ENCODE data around the gene PAQR8. TPM values are rescaled to one million over a fixed set of nuclear protein-coding genes. Genes with fewer than 3 reads are reported as not detected.

PAQR8 gene
- total and polyA plus RNA-seq, 4 donors, result 0.43 to 3.3 (median 0.74) TPM

DNA sequence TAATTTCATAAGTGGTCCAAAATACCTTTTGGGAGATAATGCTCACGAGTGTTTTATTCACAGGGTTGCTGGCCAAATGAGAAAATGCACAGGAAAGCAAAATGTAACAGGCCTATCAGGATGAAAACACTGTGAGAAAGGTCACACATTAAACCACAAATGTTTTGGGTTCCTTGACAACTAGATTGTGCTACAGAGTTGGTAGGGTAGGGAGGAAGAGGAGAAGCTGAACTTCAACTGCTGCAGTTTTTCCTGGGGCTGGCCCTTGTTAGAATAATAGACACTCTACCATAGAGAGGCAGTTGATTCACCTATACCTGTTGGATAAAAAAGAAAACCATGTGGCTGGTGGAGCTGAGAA is 28.1 kb upstream of the PAQR8 start:
- H3K27ac ChIP-seq (ENCODE audit: low read depth in 1 of 2, low read length in 2 of 2), result no peak overlapping the region
- 59% methylated on average over 1 of the region's 1 CpG for WGBS
- H3K36me3 ChIP-seq (ENCODE audit: control insufficient read depth in 4 of 4, insufficient read depth in 3 of 4, low read depth in 1 of 4, low read length in 3 of 4), result no peaks in the 10 kb centered on the region
- DNase-seq (ENCODE audit: low spot score), result no peak
- H3K4me3 ChIP-seq (ENCODE audit: low read depth in 1 of 3, low read length in 3 of 3), result no peak overlapping the region
- H3K27me3 ChIP-seq (ENCODE audit: control insufficient read depth in 4 of 4, insufficient read depth in 4 of 4, low read length in 3 of 4), result no peaks in the 10 kb centered on the region
- H3K9me3 ChIP-seq (ENCODE audit: control insufficient read depth in 4 of 4, low read length in 3 of 4), result no peaks in the 10 kb centered on the region
- TF ChIP-seq FOXA1 (IDR thresholded peaks at IDR 0.05), result no peak
- TF ChIP-seq, protein P1, sequence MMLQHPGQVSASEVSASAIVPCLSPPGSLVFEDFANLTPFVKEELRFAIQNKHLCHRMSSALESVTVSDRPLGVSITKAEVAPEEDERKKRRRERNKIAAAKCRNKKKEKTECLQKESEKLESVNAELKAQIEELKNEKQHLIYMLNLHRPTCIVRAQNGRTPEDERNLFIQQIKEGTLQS (IDR thresholded peaks at IDR 0.05), result no peak
- TF ChIP-seq NR2F2 (IDR thresholded peaks at IDR 0.05), result no peak
- no peak for TF ChIP-seq YY1 (IDR thresholded peaks at IDR 0.05)
- TF ChIP-seq RXRA (IDR thresholded peaks at IDR 0.05), result no peak
- no peak for TF ChIP-seq FOXA2 (IDR thresholded peaks at IDR 0.05)
- no peak overlapping the region for H3K9ac ChIP-seq (ENCODE audit: low read depth in 1 of 2, low read length in 2 of 2)
- H3K4me1 ChIP-seq (ENCODE audit: control insufficient read depth in 4 of 4, insufficient read depth in 4 of 4, low read length in 3 of 4), result no peaks in the 10 kb centered on the region

DNA sequence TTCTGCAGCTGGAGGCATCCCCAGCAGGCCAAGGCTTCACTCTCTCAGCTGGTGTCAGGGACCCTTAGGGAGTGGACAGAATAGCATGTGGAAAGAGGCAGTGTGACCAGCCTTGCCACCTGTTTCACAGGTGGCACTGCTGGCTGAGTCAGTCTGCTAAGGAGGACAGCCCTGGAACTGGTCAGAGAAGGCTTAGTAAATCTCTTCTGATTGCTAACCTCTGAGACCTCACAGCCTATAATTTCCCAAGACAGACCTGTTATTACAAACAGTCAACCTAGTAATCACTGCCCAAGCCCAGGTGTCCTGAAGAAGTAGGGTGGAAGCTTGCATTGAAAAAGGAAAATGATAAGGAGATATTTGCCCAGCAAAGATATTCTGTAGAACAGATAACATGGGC is 26.4 kb upstream of the PAQR8 start:
- Histone ChIP-seq H3K27me3 (ENCODE audit: control insufficient read depth in 4 of 4, insufficient read depth in 4 of 4, low read length in 3 of 4) (no peaks in the 10 kb centered on the region), H3K27ac (ENCODE audit: low read depth in 1 of 2, low read length in 2 of 2) (no peak overlapping the region), H3K9ac (ENCODE audit: low read depth in 1 of 2, low read length in 2 of 2) (no peak overlapping the region), H3K4me1 (ENCODE audit: control insufficient read depth in 4 of 4, insufficient read depth in 4 of 4, low read length in 3 of 4) (no peaks in the 10 kb centered on the region), H3K9me3 (ENCODE audit: control insufficient read depth in 4 of 4, low read length in 3 of 4) (no peaks in the 10 kb centered on the region), H3K4me3 (ENCODE audit: low read depth in 1 of 3, low read length in 3 of 3) (no peak overlapping the region), H3K36me3 (ENCODE audit: control insufficient read depth in 4 of 4, insufficient read depth in 3 of 4, low read depth in 1 of 4, low read length in 3 of 4) (no peaks in the 10 kb centered on the region)
- TF ChIP-seq JUND (IDR thresholded peaks at IDR 0.05) (no peak), EGR1 (IDR thresholded peaks at IDR 0.05; ENCODE audit: low read depth in 2 of 2) (no peak), HNF4G (IDR thresholded peaks at IDR 0.05) (no peak)
- no peak for DNase-seq (ENCODE audit: low spot score)

DNA sequence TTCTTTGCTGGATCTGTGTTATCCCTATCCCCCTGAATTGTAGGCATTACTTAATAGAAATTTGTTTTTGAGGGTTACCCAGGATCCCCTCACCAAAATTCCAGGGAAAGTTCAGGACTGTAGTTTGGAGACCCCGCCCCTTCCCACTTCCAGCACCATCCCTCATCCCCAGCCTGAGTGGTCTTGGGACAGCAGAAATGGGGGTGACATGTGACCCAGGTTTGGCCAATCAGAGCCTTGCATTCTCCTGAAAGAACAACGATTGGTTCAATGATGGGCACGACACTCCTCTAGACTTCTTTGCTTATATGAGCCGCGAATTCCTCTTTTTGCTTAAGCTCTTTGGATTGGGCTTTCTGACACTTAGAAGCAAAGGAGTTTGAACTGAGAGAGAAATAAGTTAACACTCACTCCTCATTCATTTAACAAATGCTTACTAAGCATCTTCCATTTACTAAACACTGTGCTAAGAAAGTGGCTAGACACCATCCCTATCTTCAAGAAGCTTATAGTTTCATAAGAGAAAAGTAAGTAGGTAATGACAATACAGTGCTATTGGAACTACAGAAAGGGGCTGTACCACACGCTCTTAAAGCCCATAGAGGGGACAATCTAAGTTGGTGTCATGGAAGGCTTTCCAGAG is 24.9 kb upstream of the PAQR8 start:
- H3K27ac ChIP-seq (ENCODE audit: low read depth in 1 of 2, low read length in 2 of 2), result no peak overlapping the region
- WGBS, result 96% methylated on average over 6 of the region's 6 CpGs
- no peaks in the 10 kb centered on the region for H3K36me3 ChIP-seq (ENCODE audit: control insufficient read depth in 4 of 4, insufficient read depth in 3 of 4, low read depth in 1 of 4, low read length in 3 of 4)

DNA sequence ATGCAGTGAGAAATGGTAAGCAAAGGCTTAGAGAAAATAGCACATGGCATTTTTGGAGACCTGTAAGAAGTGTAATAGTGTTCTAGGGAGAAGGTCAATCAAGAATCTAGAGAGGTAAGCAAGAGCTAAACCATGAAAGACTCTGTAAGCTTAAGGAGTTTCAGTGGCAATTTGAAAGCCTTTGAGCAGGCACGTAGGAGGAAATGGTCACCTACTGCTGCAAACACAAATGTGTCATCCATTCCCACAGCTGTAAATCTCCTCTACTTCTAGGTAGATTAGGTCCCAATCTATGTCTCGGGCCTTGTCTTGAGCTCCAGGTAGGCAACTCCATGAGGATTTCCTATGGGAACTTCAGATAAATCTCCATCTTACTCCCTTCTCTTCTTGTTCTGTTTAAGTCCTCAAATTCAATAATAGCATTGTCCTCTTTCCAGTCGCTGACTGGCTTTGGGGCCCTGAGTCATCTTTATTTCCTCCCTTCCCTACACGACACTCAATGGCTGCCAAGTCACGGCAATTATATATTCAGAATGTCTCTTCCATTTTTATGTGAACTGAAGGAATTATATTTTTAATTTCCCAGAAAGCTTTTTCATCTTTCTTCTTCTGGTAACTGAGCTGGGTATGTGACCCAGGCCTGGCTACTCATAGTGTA is 24.2 kb upstream of the PAQR8 start:
- H3K9ac ChIP-seq (ENCODE audit: low read depth in 1 of 2, low read length in 2 of 2), result no peak overlapping the region
- H3K36me3 ChIP-seq (ENCODE audit: control insufficient read depth in 4 of 4, insufficient read depth in 3 of 4, low read depth in 1 of 4, low read length in 3 of 4), result no peaks in the 10 kb centered on the region
- H3K4me3 ChIP-seq (ENCODE audit: low read depth in 1 of 3, low read length in 3 of 3), result no peak overlapping the region
- no peaks in the 10 kb centered on the region for H3K27me3 ChIP-seq (ENCODE audit: control insufficient read depth in 4 of 4, insufficient read depth in 4 of 4, low read length in 3 of 4)
- no peaks in the 10 kb centered on the region for H3K4me1 ChIP-seq (ENCODE audit: control insufficient read depth in 4 of 4, insufficient read depth in 4 of 4, low read length in 3 of 4)
- TF ChIP-seq YY1 (IDR thresholded peaks at IDR 0.05) (no peak), HNF4G (IDR thresholded peaks at IDR 0.05) (no peak), EGR1 (IDR thresholded peaks at IDR 0.05; ENCODE audit: low read depth in 2 of 2) (no peak)
- TF ChIP-seq, protein P2, sequence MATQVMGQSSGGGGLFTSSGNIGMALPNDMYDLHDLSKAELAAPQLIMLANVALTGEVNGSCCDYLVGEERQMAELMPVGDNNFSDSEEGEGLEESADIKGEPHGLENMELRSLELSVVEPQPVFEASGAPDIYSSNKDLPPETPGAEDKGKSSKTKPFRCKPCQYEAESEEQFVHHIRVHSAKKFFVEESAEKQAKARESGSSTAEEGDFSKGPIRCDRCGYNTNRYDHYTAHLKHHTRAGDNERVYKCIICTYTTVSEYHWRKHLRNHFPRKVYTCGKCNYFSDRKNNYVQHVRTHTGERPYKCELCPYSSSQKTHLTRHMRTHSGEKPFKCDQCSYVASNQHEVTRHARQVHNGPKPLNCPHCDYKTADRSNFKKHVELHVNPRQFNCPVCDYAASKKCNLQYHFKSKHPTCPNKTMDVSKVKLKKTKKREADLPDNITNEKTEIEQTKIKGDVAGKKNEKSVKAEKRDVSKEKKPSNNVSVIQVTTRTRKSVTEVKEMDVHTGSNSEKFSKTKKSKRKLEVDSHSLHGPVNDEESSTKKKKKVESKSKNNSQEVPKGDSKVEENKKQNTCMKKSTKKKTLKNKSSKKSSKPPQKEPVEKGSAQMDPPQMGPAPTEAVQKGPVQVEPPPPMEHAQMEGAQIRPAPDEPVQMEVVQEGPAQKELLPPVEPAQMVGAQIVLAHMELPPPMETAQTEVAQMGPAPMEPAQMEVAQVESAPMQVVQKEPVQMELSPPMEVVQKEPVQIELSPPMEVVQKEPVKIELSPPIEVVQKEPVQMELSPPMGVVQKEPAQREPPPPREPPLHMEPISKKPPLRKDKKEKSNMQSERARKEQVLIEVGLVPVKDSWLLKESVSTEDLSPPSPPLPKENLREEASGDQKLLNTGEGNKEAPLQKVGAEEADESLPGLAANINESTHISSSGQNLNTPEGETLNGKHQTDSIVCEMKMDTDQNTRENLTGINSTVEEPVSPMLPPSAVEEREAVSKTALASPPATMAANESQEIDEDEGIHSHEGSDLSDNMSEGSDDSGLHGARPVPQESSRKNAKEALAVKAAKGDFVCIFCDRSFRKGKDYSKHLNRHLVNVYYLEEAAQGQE (IDR thresholded peaks at IDR 0.05), result no peak
- TF ChIP-seq, protein P3, sequence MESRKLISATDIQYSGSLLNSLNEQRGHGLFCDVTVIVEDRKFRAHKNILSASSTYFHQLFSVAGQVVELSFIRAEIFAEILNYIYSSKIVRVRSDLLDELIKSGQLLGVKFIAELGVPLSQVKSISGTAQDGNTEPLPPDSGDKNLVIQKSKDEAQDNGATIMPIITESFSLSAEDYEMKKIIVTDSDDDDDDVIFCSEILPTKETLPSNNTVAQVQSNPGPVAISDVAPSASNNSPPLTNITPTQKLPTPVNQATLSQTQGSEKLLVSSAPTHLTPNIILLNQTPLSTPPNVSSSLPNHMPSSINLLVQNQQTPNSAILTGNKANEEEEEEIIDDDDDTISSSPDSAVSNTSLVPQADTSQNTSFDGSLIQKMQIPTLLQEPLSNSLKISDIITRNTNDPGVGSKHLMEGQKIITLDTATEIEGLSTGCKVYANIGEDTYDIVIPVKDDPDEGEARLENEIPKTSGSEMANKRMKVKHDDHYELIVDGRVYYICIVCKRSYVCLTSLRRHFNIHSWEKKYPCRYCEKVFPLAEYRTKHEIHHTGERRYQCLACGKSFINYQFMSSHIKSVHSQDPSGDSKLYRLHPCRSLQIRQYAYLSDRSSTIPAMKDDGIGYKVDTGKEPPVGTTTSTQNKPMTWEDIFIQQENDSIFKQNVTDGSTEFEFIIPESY (IDR thresholded peaks at IDR 0.05), result no peak
- TF ChIP-seq, protein P1 (IDR thresholded peaks at IDR 0.05), result no peak
- H3K27ac ChIP-seq (ENCODE audit: low read depth in 1 of 2, low read length in 2 of 2), result no peak overlapping the region
- WGBS, result 73% methylated on average over 5 of the region's 5 CpGs
- H3K9me3 ChIP-seq (ENCODE audit: control insufficient read depth in 4 of 4, low read length in 3 of 4), result no peaks in the 10 kb centered on the region
- DNase-seq (ENCODE audit: low spot score), result no peak

More for the DNA sequence above, 24.9 kb upstream of the PAQR8 start:
- no peak for DNase-seq (ENCODE audit: low spot score)
- Histone ChIP-seq H3K4me3 (ENCODE audit: low read depth in 1 of 3, low read length in 3 of 3) (no peak overlapping the region), H3K4me1 (ENCODE audit: control insufficient read depth in 4 of 4, insufficient read depth in 4 of 4, low read length in 3 of 4) (no peaks in the 10 kb centered on the region), H3K27me3 (ENCODE audit: control insufficient read depth in 4 of 4, insufficient read depth in 4 of 4, low read length in 3 of 4) (no peaks in the 10 kb centered on the region), H3K9me3 (ENCODE audit: control insufficient read depth in 4 of 4, low read length in 3 of 4) (no peaks in the 10 kb centered on the region), H3K9ac (ENCODE audit: low read depth in 1 of 2, low read length in 2 of 2) (no peak overlapping the region)
- TF ChIP-seq FOXA2 (IDR thresholded peaks at IDR 0.05), result no peak

Data from liver (tissue), 9 donors.